Medulla oblongata (tissue), 1 donor: ENCODE data around the gene CTBP2.
A peak's percentile ranks its signal among the peaks of the same experiment; 100 is the strongest.

Experiments used
- DNase-seq: peaks from one replicate; pipeline ENCODE4 v3.0.0-alpha.2; 2015; ENCODE audit errors: extremely low spot score

The CTBP2 gene

GRCh38 chr10:124977161-124977560 lies 183.2 kb downstream of the CTBP2 start:
- DNase-seq = no peak

- DNase-seq = peak; percentile 56
Measured at GRCh38 chr10:124975977-124976514, 184.3 kb downstream of the CTBP2 start.

- no peak for DNase-seq
Measured at GRCh38 chr10:124974131-124974530, 186.2 kb downstream of the CTBP2 start.

GRCh38 chr10:124972637-124973036 lies 187.7 kb downstream of the CTBP2 start:
- DNase-seq = no peak

GRCh38 chr10:124971276-124971675 lies 189.1 kb downstream of the CTBP2 start:
- DNase-seq = peak; percentile 56

- no peak for DNase-seq
Measured at GRCh38 chr10:124967255-124967654, 193.1 kb downstream of the CTBP2 start.

- no peak for DNase-seq
Measured at GRCh38 chr10:124966008-124966407, 194.4 kb downstream of the CTBP2 start.

GRCh38 chr10:124963866-124964720 lies 196.3 kb downstream of the CTBP2 start:
- DNase-seq = no peak

- DNase-seq = no peak
Measured at GRCh38 chr10:124962421-124962820, 197.9 kb downstream of the CTBP2 start.

- DNase-seq = no peak
Measured at GRCh38 chr10:124961248-124961570, 199.2 kb downstream of the CTBP2 start.

GRCh38 chr10:124959564-124959963 lies 200.8 kb downstream of the CTBP2 start:
- no peak for DNase-seq

GRCh38 chr10:124957404-124957947 lies 202.9 kb downstream of the CTBP2 start:
- no peak for DNase-seq

- DNase-seq = no peak
Measured at GRCh38 chr10:124956764-124957163, 203.6 kb downstream of the CTBP2 start.

GRCh38 chr10:124955868-124956267 lies 204.5 kb downstream of the CTBP2 start:
- DNase-seq = no peak

- DNase-seq = no peak
Measured at GRCh38 chr10:124955243-124955642, 205.1 kb downstream of the CTBP2 start.

- no peak for DNase-seq
Measured at GRCh38 chr10:124953421-124953820, 206.9 kb downstream of the CTBP2 start.

- DNase-seq = no peak
Measured at GRCh38 chr10:124952123-124952522, 208.2 kb downstream of the CTBP2 start.

- no peak for DNase-seq
Measured at GRCh38 chr10:124949543-124949942, 210.8 kb downstream of the CTBP2 start.

- DNase-seq = no peak
Measured at GRCh38 chr10:124946945-124947344, 213.4 kb downstream of the CTBP2 start.

- DNase-seq = no peak
Measured at GRCh38 chr10:124944982-124945381, 215.4 kb downstream of the CTBP2 start.

GRCh38 chr10:124943301-124944092 lies 216.9 kb downstream of the CTBP2 start:
- no peak for DNase-seq
